Activated effector memory CD4-positive, alpha-beta T cell treated with Interleukin-2 at 50 U/mL for 16 hours (primary cell): Measurements from ENCODE around the gene TIMM17B.
"Not testable (repeated sequence)": the region's sequence is repeated elsewhere in the genome, so short reads cannot be mapped to it uniquely, and the experiment has no call there.

Source experiments
- DNase-seq: peaks from one replicate; pipeline ENCODE4 v3.0.0-alpha.2; 2020

The TIMM17B gene

DNA sequence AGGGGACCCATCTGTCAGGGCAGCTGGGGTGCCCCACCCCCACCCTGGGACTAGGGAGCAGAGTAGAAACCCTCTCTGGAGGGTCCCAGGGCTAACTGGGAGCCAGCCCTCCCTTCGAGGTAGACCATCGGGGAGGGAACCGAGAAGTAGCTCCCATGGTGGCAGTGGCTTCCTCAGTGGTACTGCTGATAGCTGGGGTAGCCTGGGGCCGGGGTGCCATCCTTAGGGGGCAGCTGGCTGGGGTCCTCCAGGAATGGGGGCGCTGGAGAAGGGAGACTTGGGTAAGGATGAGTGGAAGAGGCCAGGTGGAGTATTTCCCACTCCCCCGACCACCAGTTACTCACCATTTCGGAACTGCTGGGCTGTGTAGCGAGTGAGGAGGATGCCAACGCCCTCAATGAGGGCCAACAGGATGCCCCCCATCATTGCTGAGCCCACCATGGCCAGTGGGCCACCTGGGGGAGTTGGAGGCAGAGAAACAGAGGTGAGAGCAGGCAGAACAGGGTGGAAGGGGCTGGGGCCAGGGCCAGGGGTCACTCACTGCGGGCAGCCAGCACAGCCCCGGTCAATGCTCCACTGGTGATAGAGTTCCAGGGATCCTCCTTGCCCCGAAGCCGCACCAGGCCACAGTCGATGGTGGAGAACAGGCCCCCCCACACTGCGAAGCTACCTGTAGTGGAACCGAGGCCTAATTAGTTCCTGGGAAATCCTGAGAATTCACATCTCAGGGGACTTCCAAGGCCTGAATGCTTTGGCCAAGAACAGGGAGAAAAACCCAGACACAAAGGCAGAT, 3.8 kb downstream of the TIMM17B start:
- DNase-seq: no peak

DNA sequence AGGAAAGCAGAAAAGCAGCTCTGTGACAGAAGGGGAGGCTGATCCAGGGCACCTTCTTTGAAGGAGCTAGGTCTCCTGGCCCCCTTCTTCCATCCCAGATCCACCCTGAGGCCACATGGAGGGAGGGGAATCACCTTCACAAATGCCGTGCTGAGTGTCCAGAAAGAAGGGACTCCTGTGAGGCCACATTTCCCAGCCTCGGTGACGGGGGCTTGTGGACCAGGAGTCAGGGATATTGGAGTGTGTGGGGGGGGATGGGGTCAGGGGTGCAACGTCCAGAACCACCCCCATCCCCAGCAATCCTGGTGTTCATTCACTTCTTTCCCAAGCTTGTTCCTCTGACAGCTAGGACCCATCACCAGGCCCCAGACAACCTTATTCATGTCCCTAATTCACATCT, 4.7 kb downstream of the TIMM17B start:
- DNase-seq: no peak

DNA sequence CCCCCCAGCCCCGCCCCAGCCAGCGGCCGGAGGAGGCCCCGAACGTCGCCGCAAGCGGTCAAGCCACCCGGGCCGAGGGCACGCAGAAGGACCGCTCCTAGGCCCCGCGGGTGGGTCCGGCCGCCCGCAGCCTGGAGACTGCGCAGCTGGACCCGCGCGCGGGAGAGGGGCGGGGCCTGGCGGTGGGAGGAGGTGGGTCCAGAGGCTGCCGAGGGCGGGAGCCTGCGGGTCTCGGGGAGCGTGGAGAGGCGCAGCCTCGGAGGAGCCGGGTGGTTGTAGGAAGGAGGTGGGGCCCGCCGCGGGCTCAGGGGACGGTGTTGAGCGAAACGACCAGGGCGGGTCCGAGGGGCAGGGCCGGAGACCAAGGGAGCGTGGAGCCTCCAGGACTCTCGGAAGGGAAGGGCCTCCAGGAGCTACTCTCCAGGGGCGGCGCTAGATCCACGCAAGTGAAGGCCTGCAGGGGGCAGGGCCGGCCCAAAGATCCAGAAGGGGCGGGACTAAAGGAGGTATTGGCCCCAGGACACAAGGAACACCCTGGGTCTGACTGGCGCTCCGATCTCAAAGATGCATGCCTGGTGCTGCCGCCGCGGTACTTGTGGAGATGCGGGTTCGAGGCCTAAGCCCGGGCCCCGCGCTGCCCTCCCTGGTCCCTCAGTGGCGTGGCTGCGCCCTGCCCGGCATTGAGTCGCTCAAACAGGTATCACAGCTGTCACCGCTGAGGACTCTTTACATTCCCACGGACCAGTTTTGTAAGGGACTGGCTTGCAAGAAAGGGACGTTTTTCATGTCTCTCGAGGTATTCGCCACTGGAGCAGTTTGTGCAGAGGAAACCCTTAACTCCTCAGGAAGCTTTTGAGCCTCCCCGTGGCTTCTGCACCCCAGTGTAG, 5.9 kb downstream of the TIMM17B start:
- peak; percentile 68 for DNase-seq

DNA sequence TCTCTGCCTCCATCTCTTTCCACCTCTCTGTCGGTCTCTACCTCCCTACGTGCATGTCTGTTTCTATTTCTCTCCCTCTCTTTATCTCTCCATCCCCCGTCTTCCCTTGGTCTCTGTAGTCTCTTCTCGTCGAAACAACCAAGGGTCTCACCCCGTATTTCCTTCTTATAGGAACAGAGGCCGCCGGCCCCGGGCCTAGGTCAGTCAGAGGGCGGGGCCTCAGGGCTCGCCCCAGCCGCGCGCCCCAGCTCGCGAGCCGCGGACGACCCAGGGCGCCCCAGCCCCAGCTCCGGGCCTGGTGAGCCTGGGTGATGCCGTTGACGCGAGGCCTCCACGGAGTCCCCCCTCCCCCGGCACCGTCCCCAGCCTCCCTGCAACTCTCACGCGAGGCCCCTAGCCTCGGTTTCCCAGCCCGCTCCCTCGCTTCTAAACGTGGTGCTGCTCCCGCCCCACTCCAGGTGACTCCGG, 6.6 kb downstream of the TIMM17B start:
- DNase-seq: no peak

DNA sequence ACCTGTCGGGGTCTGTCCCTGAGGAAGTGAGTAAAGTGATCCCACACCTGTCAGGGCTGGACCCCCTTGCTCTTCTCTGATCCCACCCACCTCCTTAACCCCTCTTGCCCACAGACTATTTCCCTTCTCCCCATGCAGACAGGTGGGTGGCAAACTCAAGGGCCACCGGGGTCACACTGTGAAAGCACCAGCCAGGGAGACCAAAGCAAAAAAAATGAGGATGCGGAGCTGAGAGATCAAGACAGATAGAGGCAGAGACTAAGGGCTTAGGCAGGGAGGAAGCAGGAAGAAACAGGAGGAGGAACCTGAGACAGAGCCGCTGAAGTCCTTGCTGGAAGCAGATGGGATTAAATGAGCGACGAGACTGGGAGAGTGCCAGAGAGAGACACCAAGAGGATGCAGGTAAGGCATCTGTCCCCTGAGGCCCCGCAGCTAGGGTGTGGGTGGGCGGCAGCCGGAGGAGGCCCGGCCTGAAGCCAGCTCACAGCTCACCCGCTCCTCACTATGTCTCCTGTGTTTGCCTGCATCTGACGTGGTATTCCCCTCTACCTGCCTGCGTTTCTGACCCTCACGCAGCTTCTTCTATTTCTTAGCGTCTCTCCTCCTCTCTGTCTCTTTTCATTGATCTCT, 7.2 kb downstream of the TIMM17B start:
- no peak for DNase-seq

DNA sequence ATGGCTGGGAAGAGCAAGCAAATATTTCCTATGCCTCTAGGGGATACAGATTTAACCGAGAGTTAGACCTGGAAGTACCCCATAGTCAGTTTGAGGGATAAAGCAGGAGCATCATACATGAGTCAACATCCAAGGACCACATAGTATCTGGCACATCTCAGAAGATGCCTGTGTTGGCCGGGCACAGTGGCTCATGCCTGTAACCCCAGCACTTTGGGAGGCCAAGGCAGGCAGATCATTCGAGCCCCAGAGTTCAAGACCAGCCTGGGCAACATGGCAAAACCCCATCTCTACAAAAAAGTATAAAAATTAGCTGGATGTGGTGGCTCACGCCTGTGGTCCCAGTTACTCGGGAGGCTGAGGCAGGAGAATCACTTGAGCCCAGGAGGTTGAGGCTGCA, 11.0 kb downstream of the TIMM17B start:
- not testable (repeated sequence) for DNase-seq

DNA sequence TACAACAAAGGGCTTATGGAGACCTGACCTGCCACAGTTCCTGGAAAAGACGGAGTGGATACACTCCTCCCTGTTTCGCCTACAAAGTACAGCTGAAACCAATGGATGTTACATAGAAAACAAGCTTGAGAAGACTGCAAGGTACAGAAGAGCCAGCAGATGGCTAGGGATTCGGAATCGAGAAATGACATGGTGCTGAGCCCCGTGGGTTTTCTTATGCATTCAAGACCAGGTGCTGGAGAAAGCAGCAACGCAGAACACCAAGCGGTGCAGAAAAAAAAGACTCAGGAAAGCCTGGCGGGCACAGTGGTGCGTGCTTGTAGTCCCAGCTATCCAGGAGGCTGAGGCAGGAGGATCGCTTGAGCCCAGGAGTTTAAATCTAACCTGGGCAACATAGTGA, 13.8 kb downstream of the TIMM17B start:
- no peak for DNase-seq

DNA sequence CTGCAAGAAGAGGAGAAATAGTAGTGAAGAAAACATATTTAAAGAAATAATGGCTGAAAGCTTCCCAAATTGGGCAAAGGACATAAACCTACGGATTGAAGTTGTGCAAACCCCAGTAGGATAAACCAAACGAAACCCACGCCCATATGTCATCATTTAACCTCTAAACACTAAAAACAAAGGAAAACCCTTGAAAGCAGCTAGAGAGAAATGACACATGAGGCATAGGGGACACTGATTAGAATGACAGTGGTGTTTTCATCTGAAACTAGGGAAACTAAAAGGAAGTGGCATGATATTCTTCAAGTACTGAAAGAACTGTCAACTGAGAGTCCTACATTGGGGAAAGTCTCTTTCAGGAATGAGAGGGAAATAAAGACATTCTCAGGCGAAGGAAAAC, 20.6 kb downstream of the TIMM17B start:
- DNase-seq: not testable (repeated sequence)

DNA sequence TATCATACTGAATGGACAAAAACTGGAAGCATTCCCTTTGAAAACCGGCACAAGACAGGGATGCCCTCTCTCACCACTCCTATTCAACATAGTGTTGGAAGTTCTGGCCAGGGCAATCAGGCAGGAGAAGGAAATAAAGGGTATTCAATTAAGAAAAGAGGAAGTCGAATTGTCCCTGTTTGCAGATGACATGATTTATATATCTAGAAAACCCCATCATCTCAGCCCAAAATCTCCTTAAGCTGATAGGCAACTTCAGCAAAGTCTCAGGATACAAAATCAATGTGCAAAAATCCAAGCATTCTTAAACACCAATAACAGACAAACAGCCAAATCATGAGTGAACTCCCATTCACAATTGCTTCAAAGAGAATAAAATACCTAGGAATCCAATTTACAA, 25.6 kb downstream of the TIMM17B start:
- not testable (repeated sequence) for DNase-seq

DNA sequence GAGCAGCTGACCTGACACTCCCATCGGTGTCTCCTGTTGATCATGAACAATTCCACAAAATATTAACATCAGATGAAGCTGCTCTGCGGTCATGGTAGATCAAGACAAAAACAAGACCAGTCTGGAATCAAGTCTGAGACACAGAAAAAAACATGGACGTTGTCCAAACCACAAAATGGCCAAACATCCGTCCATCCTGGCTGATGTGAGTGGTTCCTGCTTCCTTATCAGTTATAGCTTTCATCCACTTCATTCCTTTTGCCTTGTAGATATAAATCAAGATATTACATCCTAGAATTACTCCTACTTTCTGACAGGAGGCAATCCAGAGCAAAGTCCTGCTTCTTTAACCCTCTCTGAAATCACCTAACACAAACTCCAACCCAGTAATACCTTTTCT, 33.4 kb downstream of the TIMM17B start:
- no peak for DNase-seq

DNA sequence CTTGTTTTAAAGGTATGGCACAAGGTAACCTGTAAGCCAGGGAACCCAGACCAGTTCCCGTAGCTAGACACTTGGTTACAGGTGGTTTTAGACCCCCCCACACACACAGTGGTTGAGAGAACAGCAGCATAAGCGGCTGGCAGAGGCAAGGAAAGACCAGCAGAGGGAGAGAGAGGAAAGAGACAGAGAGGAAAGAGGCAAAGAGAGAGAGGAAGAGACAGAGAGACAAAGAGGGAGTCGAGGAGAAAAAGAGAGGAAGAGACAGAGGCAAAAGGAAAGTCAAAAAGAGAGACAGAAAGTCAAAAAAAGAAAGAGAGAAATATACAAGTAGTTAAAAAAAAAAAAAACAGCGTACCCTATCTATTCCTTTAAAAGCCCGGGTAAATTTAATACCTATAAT, 42.7 kb downstream of the TIMM17B start:
- no peak for DNase-seq

DNA sequence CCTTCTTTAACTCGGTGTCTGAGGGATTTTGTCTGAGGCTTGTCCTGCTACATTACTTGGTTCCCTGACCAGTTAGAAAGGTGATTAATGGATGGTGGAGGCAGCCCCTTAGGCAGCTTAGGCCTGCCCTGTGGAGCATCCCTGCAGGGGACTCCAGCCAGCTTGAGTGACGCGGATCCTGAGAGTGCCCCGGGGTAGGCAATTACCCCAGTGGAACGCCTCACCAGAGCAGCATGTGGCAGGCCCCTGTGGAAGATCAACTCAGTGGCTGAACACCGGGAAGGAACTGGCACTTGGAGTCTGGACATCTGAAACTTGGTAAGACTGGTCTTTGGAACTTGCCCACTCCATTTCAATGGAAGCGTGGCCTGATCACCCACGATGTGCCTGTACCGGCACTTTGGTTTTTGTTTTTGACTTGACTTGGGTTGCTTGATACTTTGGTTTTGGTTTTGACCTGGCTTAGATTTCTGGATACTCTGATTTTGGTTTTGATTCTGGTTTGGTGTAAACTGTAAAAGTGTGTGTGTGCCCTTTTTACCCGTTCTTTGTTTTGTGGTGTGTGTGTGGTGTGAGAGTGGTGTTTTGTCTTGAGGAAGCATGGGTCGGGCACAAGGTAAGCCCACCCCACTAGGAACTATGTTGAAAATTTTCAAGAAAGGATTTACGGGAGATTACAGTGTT, 43.3 kb downstream of the TIMM17B start:
- DNase-seq: not testable (repeated sequence)

DNA sequence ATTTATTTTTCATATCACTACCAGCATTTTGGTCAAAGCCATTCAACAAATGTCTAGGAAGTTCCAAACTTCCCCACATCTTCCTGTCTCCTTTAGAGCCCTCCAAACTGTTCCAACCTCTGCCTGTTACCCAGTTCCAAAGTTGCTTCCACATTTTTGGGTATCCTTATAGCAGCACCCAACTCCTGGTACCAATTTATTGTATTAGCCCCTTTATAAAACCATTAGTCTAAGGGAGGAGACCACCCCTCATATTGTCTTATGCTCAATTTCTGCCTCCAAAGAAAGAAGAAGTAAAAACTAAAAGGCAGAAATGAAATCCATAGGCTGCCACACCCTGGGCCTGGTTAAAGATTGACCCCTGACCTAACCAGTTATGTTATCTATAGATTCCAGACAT, 44.1 kb downstream of the TIMM17B start:
- DNase-seq: not testable (repeated sequence)

DNA sequence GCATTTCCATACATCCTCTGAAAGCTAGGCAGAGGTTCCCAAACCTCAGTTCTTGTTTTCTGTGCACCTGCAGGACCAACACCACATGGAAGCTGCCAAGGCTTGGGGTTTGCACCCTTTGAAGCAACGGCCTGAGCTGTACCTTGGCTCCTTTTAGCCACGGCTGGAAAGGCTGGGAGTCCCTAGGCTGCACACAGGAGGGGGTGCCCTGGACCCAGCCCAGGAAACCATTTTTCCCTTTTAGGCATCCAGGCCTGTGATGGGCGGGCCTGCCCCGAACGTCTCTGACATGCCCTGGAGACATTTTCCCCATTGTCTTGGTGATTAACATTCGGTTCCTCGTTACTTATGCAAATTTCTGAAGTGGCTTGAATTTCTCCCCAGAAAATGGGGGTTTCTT, 44.7 kb downstream of the TIMM17B start:
- DNase-seq: no peak

DNA sequence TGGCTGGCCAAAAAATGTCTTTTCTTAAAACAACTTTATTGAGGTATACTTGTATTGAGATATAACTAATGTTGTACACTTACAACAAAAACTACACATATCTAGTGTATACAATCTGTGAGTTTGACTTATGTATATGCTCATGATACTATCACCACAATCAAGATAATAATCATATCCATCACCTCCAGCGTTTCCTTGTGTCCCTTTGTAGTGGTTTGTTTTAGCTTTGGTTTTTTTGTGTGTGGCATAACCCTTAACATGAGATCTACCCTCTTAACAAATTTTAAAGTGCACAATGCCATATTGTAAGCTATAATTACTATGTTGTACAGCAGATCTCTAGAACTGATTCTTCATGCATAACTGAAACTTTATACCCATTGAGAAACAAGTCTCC, 48.7 kb downstream of the TIMM17B start:
- DNase-seq: no peak
